GM23248 (cell line): ENCODE measurements around the gene THADA.
"Not testable (repeated sequence)": the region's sequence is repeated elsewhere in the genome, so short reads cannot be mapped to it uniquely, and the experiment has no call there.

Experiments used
- EZH2 ChIP-seq: fragments of 200-600 bp; sonication (generic); IDR thresholded peaks from 2 replicates; pipeline ENCODE4 v1.6.1; 2018; ENCODE audit warnings: antibody characterized with exemption, mild to moderate bottlenecking; ENCODE audit not compliant: insufficient read depth, poor library complexity, severe bottlenecking
- EZH2phosphoT487 ChIP-seq: fragments of 200-600 bp; sonication (generic); IDR thresholded peaks from 2 replicates; pipeline ENCODE4 v1.6.1; 2018; ENCODE audit warnings: antibody characterized with exemption, moderate library complexity, mild to moderate bottlenecking, low read depth; ENCODE audit not compliant: insufficient read depth

- not testable (repeated sequence) for TF ChIP-seq EZH2, EZH2phosphoT487
Observed at GRCh38 chr2:43548381-43548780, 47.5 kb downstream of the THADA start.
